ENCODE measurements around the gene LAMTOR3.
"Not testable (repeated sequence)": the region's sequence is repeated elsewhere in the genome, so short reads cannot be mapped to it uniquely, and the experiment has no call there.

Gene LAMTOR3

GRCh38 chr4:99830051-99830450 is 64.2 kb downstream of the LAMTOR3 start:
- DNase-seq (ENCODE audit: low read depth), result not testable (repeated sequence)

- no peak for DNase-seq (ENCODE audit: low read depth)
Measured at GRCh38 chr4:99828477-99828876, 65.8 kb downstream of the LAMTOR3 start.
